Fibroblast of lung (primary cell): ENCODE measurements around the gene KRTAP5-6.
"Not testable (repeated sequence)": the region's sequence is repeated elsewhere in the genome, so short reads cannot be mapped to it uniquely, and the experiment has no call there.

Experiments
- CTCF ChIP-seq, 2 donors: IDR thresholded peaks in 1 of 2; conservative IDR thresholded peaks in 1 of 2; 1 replicate in 1 of 2; 2 replicates in 1 of 2; pipeline ENCODE4 v1.5.1; 2011 to 2012; ENCODE audit warnings: low read length in 2 of 2, control low read depth in 1 of 2, inconsistent platforms in 1 of 2, low read depth in 1 of 2, mild to moderate bottlenecking in 1 of 2
- EZH2 ChIP-seq: IDR thresholded peaks from 2 replicates; pipeline ENCODE4 v1.5.1; 2012; ENCODE audit warnings: low read length, control low read depth, mild to moderate bottlenecking; ENCODE audit errors: missing control alignments

GRCh38 chr11:1689250-1690166 is 7.5 kb upstream of the KRTAP5-6 start:
- not testable (repeated sequence) for TF ChIP-seq CTCF (conservative IDR thresholded peaks at IDR 0.05 in 1 of 2, IDR thresholded peaks at IDR 0.05 in 1 of 2; ENCODE audit: low read depth in 1 of 2, low read length in 2 of 2); EZH2
